Adrenal gland (tissue), 12 donors: Measurements from ENCODE around the gene SCN4A. TPM values are rescaled to one million over a fixed set of nuclear protein-coding genes. Genes with fewer than 3 reads are reported as not detected.
A peak's percentile ranks its signal among the peaks of the same experiment; 100 is the strongest.

ENCODE experiments used
- DNase-seq, 7 donors: peaks; one replicate each; pipeline ENCODE4 v3.0.0-alpha.2; 2019 to 2020
- H3K27ac ChIP-seq, 5 donors: fragments of 200-600 bp; sonication (generic) in 4 of 5; 1 replicate in 3 of 5; 2 replicates in 2 of 5; pipeline versions ENCODE4 v1.5.1 to v1.8.0; 2016 to 2020; ENCODE audit warnings: mild to moderate bottlenecking in 1 of 5
- H3K27me3 ChIP-seq: fragments of 200-600 bp; 2 replicates; pipeline ENCODE4 v1.8.0; 2021
- H3K36me3 ChIP-seq, 2 donors: fragments of 200-600 bp; replicated peaks in 1 of 2; 1 replicate in 1 of 2; 2 replicates in 1 of 2; pipeline versions ENCODE4 v1.5.1 to v1.8.0; 2018 to 2022
- H3K4me1 ChIP-seq, 2 donors: fragments of 200-600 bp; replicated peaks in 1 of 2; 1 replicate in 1 of 2; 2 replicates in 1 of 2; pipeline versions ENCODE4 v1.5.1 to v1.8.0; 2018 to 2021
- H3K4me3 ChIP-seq, 4 donors: fragments of 200-600 bp; sonication (generic) in 3 of 4; one replicate each; pipeline ENCODE4 v1.5.1; 2016 to 2018
- H3K9me3 ChIP-seq, 3 donors: fragments of 200-600 bp; sonication (generic) in 1 of 3; replicated peaks in 1 of 3; 1 replicate in 2 of 3; 2 replicates in 1 of 3; pipeline versions ENCODE4 v1.5.1 to v1.8.0; 2016 to 2021
- CTCF ChIP-seq, 6 experiments: fragments of 450-650 bp in 4 of 6; fragments of 200-600 bp in 2 of 6; sonication (generic) in 1 of 6; IDR thresholded peaks; 1 replicate in 5 of 6; 2 replicates in 1 of 6; pipeline versions ENCODE4 v1.5.1 to v1.8.0; 2016 to 2021; ENCODE audit warnings: antibody characterized with exemption in 6 of 6, mild to moderate bottlenecking in 2 of 6, moderate library complexity in 1 of 6
- POLR2A ChIP-seq, 2 donors: fragments of 450-650 bp; IDR thresholded peaks; one replicate each; pipeline ENCODE4 v1.6.1; 2017; ENCODE audit warnings: antibody characterized with exemption in 2 of 2, mild to moderate bottlenecking in 2 of 2, moderate library complexity in 1 of 2
- WGBS, 4 donors: extraction: QIAGEN DNeasy Blood & Tissue Kit in 2 of 4; methylation state at CpG; one replicate each; pipeline versions ENCODE4 v1.1.5 to v1.1.7; 2013 to 2017; 5-methylcytosine and 5-hydroxymethylcytosine counted together
- intact Hi-C, 2 donors: fragments of 100-400 bp; cut with DNase I; formaldehyde crosslinking; loops; one replicate each; pipeline versions ENCODE4 v1.14.1 to v1.15.0; 2022 to 2023
- polyA plus RNA-seq, 3 donors: library from polyadenylated mRNA; stranded (reverse); fragments of 200-250 nt in 2 of 3; fragments of 350-450 nt in 1 of 3; fragmentation: Illumina TruSeq in 1 of 3; extraction: RNeasy Lipid Tissue Mini Kit (QIAGEN cat#74804) in 1 of 3; gene quantifications; one replicate each; pipeline ENCODE4 v1.2.3, GENCODE V29; 2013 to 2014
- total RNA-seq, 9 donors: library from RNA; depleted of rRNA in 4 of 9; stranded (reverse); fragments of >200 nt in 4 of 9; fragments of 120-200 nt in 1 of 9; fragmentation: NEBNext Ultra II Directional in 1 of 9; extraction: Animal tissue kit (Norgen Biotek cat#: 25700) in 1 of 9; gene quantifications; one replicate each; pipeline versions ENCODE4 v1.1.0 to v1.2.4, GENCODE V29; 2013 to 2023
- donor health status: healthy with polysubstance abuse.
- donor health status: Bipolar disorder and iron deficiency.
- donor health status: DM: yes; HTN: yes; CAD: no.
- donor health status: DM: no; HTN: no; CAD: no.
- donor health status: DM: no; HTN: no; CAD: no.
- donor health status: DM: yes; HTN: yes; CAD: no.

Gene SCN4A
- total and polyA plus RNA-seq, 12 donors, result 0.30 to 4.2 (median 1.5) TPM

DNA sequence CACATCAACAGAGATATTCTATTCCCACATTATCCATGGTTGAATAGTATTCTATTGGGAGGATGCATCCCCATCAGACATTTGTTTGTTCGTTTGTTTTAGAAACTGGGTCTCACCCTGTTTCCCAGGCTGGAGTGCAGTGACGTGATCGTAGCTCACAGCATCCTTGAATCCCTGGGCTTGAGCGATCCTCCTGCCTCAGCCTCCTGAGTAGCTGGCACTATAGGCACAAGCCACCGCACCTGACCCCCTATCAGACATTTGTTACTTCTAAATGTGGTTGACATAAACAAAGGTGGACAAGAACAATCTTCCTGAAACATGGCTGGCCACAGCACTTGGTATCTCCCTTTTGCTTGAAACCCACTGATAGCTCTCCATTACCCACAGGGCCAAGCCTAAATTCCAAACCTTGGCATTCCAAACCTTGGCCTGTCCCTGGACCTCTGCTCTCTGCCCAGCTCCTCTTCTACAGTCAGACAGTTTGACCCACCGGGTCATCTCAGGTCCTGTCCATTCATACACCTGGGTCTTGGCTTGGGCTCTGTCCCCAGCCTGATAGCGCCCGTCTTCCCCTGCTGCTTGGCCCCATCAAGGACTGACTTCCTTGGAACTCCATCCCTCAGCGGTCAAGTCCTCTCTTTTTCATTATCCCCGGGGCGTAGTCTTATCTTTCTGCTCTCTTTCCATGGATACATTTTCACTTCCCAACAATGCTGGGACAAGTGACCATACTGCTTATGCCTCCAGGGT, 23.9 kb upstream of the SCN4A start:
- no peak overlapping the region for H3K27ac ChIP-seq
- intact Hi-C loops, result no loop called here

GRCh38 chr17:63995626-63996025, 22.9 kb upstream of the SCN4A start:
- intact Hi-C loops, result no loop called here
- no peaks in the 10 kb centered on the region for H3K36me3 ChIP-seq
- peaks cover 10 to 15% of the 10 kb centered on the region in 2 donors for H3K4me1 ChIP-seq
- H3K9me3 ChIP-seq, result no peaks in the 10 kb centered on the region
- H3K4me3 ChIP-seq, result no peak overlapping the region
- H3K27me3 ChIP-seq, result peaks cover 6% of the 10 kb centered on the region
- 84 to 94% (median 92%) methylated on average over 5 of the region's 5 CpGs for WGBS, 4 donors
- no peak for TF ChIP-seq CTCF (IDR thresholded peaks at IDR 0.05)
- no peak for TF ChIP-seq POLR2A (IDR thresholded peaks at IDR 0.05)
- H3K27ac ChIP-seq, result no peak overlapping the region
- DNase-seq, result peak in 1 of 7 donors; percentile 41

More for the DNA sequence above, 23.9 kb upstream of the SCN4A start:
- no peaks in the 10 kb centered on the region for H3K9me3 ChIP-seq
- peaks cover 10 to 15% of the 10 kb centered on the region in 2 donors for H3K4me1 ChIP-seq
- WGBS, 4 donors, result 93 to 95% (median 93%) methylated on average over 11 of the region's 11 CpGs
- peak in 2 of 7 donors; percentile 11 to 44 for DNase-seq
- TF ChIP-seq POLR2A (IDR thresholded peaks at IDR 0.05), result no peak
- TF ChIP-seq CTCF (IDR thresholded peaks at IDR 0.05), result no peak
- no peaks in the 10 kb centered on the region for H3K36me3 ChIP-seq
- no peak overlapping the region for H3K4me3 ChIP-seq
- peaks cover 6% of the 10 kb centered on the region for H3K27me3 ChIP-seq

DNA sequence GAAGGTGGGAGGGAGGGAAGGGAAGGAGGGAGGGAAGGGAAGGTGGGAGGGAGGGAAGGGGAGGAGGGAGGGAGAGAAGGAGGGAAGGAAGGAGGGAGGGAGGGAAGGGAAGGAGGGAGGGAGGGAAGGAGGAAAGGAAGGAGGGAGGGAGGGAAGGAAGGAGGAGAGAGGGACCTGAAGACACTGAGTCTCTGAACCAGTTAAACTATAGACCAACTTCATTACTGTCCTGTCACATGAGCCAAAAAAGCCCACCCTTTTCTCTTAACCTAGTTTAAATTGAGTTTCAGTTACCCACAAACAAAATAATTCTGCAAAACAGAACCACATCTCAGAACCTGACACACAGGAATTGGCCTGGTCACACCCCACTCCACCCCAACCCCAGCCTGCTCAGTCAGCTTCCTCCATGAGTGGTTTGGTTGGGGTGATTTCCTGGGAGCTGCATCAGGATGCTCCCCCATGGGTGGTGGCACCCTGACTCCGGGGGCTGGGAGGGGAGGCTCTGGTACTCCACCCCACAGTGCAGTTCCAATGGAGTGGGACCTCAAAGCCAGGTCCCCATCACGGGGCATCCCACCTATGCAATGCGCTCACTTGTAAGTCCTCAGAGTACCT, 20.8 kb upstream of the SCN4A start:
- peak in 1 of 7 donors; percentile 10 for DNase-seq
- no peak overlapping the region for H3K4me3 ChIP-seq
- H3K36me3 ChIP-seq, result no peaks in the 10 kb centered on the region
- peaks cover 6% of the 10 kb centered on the region for H3K27me3 ChIP-seq
- WGBS, 4 donors, result 84 to 88% (median 86%) methylated on average over 3 of the region's 3 CpGs
- H3K9me3 ChIP-seq, result no peaks in the 10 kb centered on the region
- no peak overlapping the region for H3K27ac ChIP-seq
- TF ChIP-seq POLR2A (IDR thresholded peaks at IDR 0.05) (no peak), CTCF (IDR thresholded peaks at IDR 0.05) (no peak)
- peaks cover 6 to 11% of the 10 kb centered on the region in 2 donors for H3K4me1 ChIP-seq
- intact Hi-C loops, result no loop called here

GRCh38 chr17:63991611-63992010, 18.9 kb upstream of the SCN4A start:
- intact Hi-C loops, result no loop called here
- 79 to 87% (median 84%) methylated on average over 8 to 11 of the region's 11 CpGs for WGBS, 4 donors
- no peak for TF ChIP-seq POLR2A (IDR thresholded peaks at IDR 0.05)
- no peak for TF ChIP-seq CTCF (IDR thresholded peaks at IDR 0.05)
- H3K9me3 ChIP-seq, result no peaks in the 10 kb centered on the region
- no peaks in the 10 kb centered on the region for H3K36me3 ChIP-seq
- no peaks in the 10 kb centered on the region for H3K27me3 ChIP-seq
- no peak overlapping the region for H3K4me3 ChIP-seq
- no peak for DNase-seq
- H3K27ac ChIP-seq, result no peak overlapping the region
- peaks cover 0 to 8% of the 10 kb centered on the region in 2 donors for H3K4me1 ChIP-seq
